Hematopoietic multipotent progenitor cell (in vitro differentiated cells): ENCODE results near the gene PLPP7. TPM values are rescaled to one million over a fixed set of nuclear protein-coding genes. Genes with fewer than 3 reads are reported as not detected.
"Not testable (repeated sequence)": the region's sequence is repeated elsewhere in the genome, so short reads cannot be mapped to it uniquely, and the experiment has no call there.

Source experiments
- DNase-seq, 3 donors: peaks; one replicate each; pipeline ENCODE4 v3.0.0-alpha.2; 2011 to 2015; ENCODE audit warnings: low read depth in 2 of 3, low spot score in 2 of 3
- total RNA-seq: library from RNA; depleted of rRNA; stranded (reverse); fragments of >200 nt; gene quantifications from one replicate; pipeline ENCODE4 v1.2.3, GENCODE V29; 2012

PLPP7 gene
- total RNA-seq, 1 donor, result 5.9 TPM

DNA sequence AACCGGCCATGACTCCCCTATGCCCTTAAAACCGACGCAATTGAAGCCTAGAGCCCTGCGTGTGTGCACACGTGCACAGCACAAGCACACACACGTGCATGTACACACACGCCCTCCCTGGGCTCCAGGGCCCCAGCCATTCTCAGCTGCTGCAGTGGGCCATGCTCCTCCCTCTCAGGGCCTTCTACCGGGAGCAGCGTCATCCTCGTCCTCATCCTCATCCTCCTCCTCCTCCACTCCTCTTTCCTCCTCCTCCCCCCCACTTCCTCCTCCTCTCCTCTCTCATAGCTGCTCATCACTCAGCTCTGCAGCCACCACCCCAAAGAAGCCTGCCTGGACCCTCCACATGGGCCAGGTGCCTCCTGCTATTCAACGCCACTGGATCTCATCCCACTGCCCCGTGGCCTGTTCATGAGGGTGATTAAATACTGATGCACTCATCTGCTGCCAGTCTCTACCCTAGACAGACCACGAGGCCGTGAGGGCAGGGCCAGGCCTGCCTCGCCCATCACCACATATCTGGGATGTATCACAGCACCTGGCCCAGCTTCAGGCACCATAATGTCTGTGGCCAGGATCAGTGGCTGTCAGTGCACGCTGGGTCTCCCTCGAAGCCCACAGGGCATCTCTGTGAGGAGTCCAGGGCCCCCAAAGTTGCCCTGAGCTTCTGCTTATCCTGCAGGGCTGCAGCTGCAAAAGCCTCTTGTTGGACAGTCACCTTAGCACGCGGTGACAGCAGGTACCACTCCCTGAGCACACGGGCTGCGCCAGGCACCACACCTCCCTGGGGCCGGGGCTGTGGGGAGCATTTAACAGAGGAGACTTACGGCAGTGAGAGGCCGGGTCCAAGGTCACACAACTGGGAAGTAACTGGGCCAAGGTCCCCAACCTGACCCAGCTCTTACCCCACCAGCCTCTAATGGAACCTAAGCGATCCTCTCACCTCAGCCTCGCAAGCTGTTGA is 23.0 kb upstream of the PLPP7 start:
- no peak for DNase-seq

- peak in 1 of 3 donors; percentile 61 for DNase-seq
These were observed 19.1 kb upstream of the PLPP7 start for GRCh38 chr9:131270171-131271015.

DNA sequence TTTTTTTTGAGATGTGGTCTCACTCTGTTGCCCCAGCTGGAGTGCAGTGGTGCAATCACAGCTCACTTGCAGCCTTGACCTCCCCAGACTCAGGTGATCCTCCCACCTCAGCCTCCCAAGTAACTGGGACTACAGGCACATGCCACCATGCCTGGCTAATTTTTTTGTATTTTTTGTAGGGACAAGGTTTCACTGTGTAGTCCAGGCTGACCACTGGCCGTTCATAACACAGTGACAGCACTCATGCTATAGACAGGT is 18.6 kb upstream of the PLPP7 start:
- not testable (repeated sequence) for DNase-seq

DNA sequence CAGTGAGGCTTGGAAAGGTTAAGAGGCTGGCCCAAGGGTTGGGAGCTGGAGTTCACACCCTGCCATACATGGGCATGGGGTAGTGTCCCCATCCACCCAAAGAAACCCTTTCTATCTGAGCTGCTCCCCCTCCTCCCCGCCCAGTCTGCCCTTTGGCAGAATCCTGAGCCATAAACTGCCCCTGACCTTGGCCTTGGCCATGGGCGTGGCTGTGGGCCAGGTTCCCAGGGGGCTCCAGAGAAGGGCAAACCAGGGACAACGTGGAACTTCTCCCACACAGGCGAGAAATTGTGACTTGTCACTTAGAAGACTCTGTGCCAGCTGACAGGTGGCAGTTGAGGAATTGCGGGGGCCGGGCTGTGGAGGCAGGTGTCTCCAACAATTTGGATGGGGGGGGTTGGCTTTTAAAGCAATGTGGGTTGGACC is 18.0 kb upstream of the PLPP7 start:
- no peak for DNase-seq

DNA sequence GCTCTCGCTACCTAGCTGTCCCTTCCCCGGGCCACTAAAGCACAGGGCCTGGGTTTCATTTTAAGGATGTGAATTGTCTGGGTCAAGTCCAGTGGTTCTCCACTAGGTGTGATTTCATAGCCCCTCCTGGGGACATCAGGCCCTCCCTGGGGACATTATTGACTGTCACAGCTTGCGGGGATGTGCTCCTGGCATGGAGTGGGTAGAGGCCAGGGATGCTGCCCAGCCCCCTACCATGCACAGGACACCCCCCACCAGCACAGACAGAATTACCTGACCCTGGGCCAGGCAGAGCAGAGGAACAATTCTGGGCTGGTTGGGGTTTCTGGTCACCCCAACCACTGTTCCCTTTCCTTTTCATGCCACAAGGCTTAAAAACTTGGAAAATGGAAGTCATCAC is 17.3 kb upstream of the PLPP7 start:
- DNase-seq, result no peak

GRCh38 chr9:131273146-131273855 is 16.2 kb upstream of the PLPP7 start:
- DNase-seq, result no peak

DNA sequence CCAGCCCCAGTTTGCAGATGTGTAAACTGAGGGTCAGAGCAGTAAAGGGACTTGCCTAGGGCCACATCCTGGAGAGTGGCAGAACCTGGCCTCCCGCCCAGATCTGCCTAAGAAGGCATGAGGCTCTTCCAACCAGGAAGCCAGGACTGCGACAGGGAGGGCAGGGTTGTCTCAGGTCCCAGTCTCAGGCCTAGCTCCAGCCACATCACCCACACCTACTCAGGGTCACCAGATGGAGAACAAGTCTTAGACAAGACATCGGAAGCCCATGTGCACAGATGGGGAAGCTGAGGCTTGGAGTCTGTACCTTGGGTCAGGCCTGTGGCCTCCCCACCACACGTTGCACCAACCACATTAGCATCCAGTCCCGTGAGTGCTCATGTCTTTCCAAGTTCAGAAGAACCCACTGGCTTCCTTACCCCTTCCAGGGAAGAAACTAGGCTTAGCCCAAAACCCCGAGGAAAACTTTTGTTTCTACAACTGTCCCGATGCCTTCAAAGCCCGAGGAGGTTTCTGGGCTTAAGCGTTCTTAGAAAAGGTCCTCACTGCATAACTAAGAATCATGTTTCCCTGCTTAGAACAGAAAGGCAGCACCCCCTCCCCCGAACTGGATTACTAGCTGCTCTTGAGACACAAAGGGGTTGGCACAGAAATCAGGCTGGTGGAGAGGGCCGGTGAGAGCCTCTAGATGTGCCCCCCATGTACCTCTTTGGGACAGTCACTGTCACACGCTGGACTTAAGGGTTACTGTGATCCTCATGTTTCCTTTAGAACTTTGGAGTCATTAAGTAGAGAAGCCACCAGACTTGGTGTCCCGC is 15.5 kb upstream of the PLPP7 start:
- DNase-seq, result no peak

- DNase-seq, result no peak
These were observed 14.7 kb upstream of the PLPP7 start for GRCh38 chr9:131274674-131275331.

- DNase-seq, result peak in 1 of 3 donors; percentile 46
These were observed 14.0 kb upstream of the PLPP7 start for GRCh38 chr9:131275332-131276093.

DNA sequence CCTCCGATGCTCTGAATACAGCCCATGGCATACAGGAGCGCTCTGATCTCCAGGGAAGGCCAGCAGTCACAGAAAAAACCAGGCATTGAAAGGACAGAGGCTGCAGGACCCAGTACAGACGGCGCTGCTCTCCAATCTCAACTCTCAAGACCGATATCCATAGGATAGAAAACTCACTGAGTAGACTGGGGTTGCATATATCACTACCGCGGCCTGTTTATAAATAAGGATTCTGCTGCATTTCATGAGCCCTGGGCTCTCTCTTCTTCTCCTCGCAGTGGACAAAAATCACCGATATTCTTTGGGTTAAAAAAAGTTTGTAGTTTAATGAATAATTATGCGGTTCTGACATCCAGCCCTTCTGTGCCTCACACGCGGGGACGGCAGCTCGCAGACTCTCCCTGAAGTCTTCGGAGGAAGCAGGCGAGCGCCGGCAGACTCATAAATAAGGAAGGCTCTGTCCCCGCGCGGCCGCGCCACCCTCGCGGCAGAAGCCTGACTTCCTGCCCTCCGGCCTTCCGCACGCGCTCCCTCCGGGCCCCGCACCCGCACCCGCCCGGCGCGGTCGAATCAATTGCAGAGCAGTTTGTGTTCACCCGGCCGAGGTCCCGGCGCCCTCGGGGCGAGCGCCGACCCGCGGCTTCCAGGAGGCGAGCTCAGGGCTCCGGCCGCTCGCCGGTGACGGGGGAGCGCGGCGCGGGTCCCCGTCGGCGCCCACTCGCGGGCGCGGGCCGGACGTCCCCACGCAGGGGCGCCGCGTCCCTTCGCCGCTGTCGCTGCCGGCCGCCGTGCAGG is 13.2 kb upstream of the PLPP7 start, which contains the start of gene FAM78A:
Gene FAM78A (minus strand): TSS at position 417 of the 795 bp plus-strand sequence. CDS start 331 bp downstream, at position 86.
- peak in 1 of 3 donors; percentile 55 for DNase-seq

GRCh38 chr9:131276891-131277286 is 12.6 kb upstream of the PLPP7 start:
- DNase-seq, result no peak

GRCh38 chr9:131277287-131277909 is 12.1 kb upstream of the PLPP7 start:
- DNase-seq, result no peak

- peak in 2 of 3 donors; percentile 72 to 85 for DNase-seq
These were observed 11.4 kb upstream of the PLPP7 start for GRCh38 chr9:131277910-131278701.

GRCh38 chr9:131278702-131279111 is 10.8 kb upstream of the PLPP7 start:
- no peak for DNase-seq

DNA sequence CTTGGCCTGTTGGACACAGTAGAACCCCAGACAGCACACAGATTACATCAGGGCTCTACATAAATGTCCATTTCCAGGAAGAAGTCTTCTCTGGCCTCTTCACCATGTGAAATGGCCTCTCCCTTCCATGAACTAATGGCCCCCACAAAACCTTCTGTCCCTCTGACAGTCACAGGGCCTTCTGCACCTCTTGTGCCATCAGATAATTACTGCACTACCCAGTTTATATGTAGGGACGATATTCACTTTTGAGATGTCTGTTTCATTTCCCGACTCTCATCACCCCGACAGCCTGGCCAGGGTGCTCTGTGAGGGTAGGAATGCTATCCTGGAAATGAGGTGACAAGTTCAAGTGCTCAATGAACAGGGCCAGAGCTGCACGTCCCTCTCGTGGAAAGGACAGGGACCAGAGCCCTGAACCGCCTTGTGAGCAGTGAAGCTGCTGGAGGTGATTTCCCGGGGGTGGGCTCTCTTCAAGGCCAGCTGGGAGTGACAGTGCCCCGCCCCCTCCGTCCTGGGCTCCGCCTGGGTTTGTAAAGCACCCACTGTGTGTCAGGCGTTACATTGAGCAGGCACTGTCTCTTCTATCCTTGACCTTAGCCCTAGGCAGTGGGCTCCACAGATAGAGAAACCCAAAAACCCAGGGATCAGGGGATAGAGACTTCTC is 10.2 kb upstream of the PLPP7 start:
- no peak for DNase-seq

GRCh38 chr9:131279863-131280570 is 9.5 kb upstream of the PLPP7 start:
- DNase-seq, result no peak
